Hematopoietic multipotent progenitor cell treated with erythropoietin and hydrocortisone succinate and interleukin-3 and kit ligand, for 17 days (in vitro differentiated cells): ENCODE data around the gene CLN6.
"Not testable (repeated sequence)": the region's sequence is repeated elsewhere in the genome, so short reads cannot be mapped to it uniquely, and the experiment has no call there.

ENCODE experiments used
- DNase-seq: peaks from one replicate; pipeline ENCODE4 v3.0.0-alpha.2; 2015; ENCODE audit warnings: low spot score

CLN6 gene

GRCh38 chr15:68256675-68257450, 27.3 kb upstream of the CLN6 start:
- DNase-seq = no peak

- peak; percentile 71 for DNase-seq
These were observed 23.5 kb upstream of the CLN6 start for GRCh38 chr15:68252925-68253534.

- no peak for DNase-seq
These were observed 19.7 kb upstream of the CLN6 start for GRCh38 chr15:68249058-68249713.

- DNase-seq = no peak
These were observed 14.7 kb upstream of the CLN6 start for GRCh38 chr15:68244235-68244634.

GRCh38 chr15:68241088-68241935, 11.8 kb upstream of the CLN6 start:
- DNase-seq = no peak

- no peak for DNase-seq
These were observed 9.5 kb upstream of the CLN6 start for GRCh38 chr15:68239025-68239424.

- DNase-seq = no peak
These were observed 5.5 kb upstream of the CLN6 start for GRCh38 chr15:68235022-68235421.

GRCh38 chr15:68234520-68234919, 5.0 kb upstream of the CLN6 start:
- DNase-seq = not testable (repeated sequence)

GRCh38 chr15:68234060-68234459, 4.5 kb upstream of the CLN6 start:
- no peak for DNase-seq

GRCh38 chr15:68232937-68233336, 3.4 kb upstream of the CLN6 start:
- DNase-seq = no peak

GRCh38 chr15:68232449-68232848, 2.9 kb upstream of the CLN6 start:
- no peak for DNase-seq

GRCh38 chr15:68231102-68231818, 1.7 kb upstream of the CLN6 start:
- no peak for DNase-seq

- peak; percentile 13 for DNase-seq
These were observed 901 bp upstream of the CLN6 start for GRCh38 chr15:68230157-68231100.

GRCh38 chr15:68228971-68229385, 550 bp downstream of the CLN6 start:
- DNase-seq = no peak

- DNase-seq = no peak
These were observed 1.2 kb downstream of the CLN6 start for GRCh38 chr15:68228143-68228970.

GRCh38 chr15:68227643-68228142, 1.8 kb downstream of the CLN6 start:
- DNase-seq = no peak

GRCh38 chr15:68225442-68225841, 4.1 kb downstream of the CLN6 start:
- DNase-seq = not testable (repeated sequence)

- DNase-seq = no peak
These were observed 4.8 kb downstream of the CLN6 start for GRCh38 chr15:68224546-68225250.

- DNase-seq = no peak
These were observed 5.4 kb downstream of the CLN6 start for GRCh38 chr15:68224108-68224507.
